ENCODE measurements around the gene KCNAB2.

Gene KCNAB2

DNA sequence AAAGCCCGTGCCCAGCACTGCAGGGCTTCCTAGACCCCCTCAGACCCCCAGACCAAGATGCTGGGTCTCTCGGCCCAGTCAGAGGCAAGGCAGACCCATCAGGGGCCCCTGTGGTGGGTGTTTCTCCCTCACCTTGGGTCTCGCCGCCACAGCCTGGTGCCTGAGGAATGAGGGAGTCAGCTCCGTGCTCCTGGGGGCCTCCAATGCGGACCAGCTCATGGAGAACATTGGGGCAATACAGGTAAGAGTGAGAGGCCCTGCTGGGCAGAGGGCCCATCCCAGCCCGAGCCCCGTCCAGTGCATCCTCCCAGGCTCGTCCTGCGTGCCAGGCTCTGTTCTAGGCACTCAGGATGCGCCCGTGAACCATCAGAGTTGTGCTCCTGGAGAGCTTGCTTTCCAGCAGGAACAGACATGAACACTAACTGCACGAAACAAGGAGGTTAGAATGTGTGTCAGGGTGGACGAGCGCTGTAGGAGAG is 51.5 kb downstream of the KCNAB2 start:
- TF ChIP-seq, protein P1, sequence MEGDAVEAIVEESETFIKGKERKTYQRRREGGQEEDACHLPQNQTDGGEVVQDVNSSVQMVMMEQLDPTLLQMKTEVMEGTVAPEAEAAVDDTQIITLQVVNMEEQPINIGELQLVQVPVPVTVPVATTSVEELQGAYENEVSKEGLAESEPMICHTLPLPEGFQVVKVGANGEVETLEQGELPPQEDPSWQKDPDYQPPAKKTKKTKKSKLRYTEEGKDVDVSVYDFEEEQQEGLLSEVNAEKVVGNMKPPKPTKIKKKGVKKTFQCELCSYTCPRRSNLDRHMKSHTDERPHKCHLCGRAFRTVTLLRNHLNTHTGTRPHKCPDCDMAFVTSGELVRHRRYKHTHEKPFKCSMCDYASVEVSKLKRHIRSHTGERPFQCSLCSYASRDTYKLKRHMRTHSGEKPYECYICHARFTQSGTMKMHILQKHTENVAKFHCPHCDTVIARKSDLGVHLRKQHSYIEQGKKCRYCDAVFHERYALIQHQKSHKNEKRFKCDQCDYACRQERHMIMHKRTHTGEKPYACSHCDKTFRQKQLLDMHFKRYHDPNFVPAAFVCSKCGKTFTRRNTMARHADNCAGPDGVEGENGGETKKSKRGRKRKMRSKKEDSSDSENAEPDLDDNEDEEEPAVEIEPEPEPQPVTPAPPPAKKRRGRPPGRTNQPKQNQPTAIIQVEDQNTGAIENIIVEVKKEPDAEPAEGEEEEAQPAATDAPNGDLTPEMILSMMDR (IDR thresholded peaks at IDR 0.05; ENCODE audit: extremely low read depth, insufficient read depth, missing control alignments), result no peak
- in situ Hi-C loops (cut with MboI; ENCODE audit: low pct_unique_long_range_greater_than_20kb, low sequenced_read_pairs, unreplicated experiment), result no loop called here

DNA sequence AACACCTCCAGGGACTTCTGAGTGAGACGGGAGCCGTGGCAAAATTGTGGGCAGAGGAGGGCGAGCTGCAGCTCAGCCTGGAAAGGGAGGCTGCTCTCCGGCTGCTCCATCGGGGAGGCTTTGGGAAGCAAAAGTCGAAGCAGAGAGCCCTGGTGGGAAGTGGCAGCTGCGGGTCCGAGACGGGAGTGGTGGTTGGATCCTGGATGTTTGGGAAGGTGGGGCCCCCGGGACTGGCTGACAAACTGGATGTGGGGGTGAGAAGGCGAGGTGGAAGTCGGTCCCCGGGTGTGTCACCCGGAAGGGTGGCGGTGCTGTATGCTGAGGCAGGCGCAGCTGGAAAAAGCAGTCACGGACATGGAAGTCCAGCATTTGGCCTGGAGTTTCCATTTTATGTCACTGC is 52.1 kb downstream of the KCNAB2 start:
- TF ChIP-seq, protein P1 (IDR thresholded peaks at IDR 0.05; ENCODE audit: extremely low read depth, insufficient read depth, missing control alignments), result no peak
- in situ Hi-C loops (cut with MboI; ENCODE audit: low pct_unique_long_range_greater_than_20kb, low sequenced_read_pairs, unreplicated experiment), result no loop called here
- no peak for DNase-seq (ENCODE audit: low spot score)

More for the DNA sequence above, 51.5 kb downstream of the KCNAB2 start:
- no peak for DNase-seq (ENCODE audit: low spot score)

- DNase-seq (ENCODE audit: low spot score), result no peak
- in situ Hi-C loops (cut with MboI; ENCODE audit: low pct_unique_long_range_greater_than_20kb, low sequenced_read_pairs, unreplicated experiment), result no loop called here
- TF ChIP-seq, protein P1 (IDR thresholded peaks at IDR 0.05; ENCODE audit: extremely low read depth, insufficient read depth, missing control alignments), result no peak
Observed at GRCh38 chr1:6098303-6099215, 52.9 kb downstream of the KCNAB2 start.

DNA sequence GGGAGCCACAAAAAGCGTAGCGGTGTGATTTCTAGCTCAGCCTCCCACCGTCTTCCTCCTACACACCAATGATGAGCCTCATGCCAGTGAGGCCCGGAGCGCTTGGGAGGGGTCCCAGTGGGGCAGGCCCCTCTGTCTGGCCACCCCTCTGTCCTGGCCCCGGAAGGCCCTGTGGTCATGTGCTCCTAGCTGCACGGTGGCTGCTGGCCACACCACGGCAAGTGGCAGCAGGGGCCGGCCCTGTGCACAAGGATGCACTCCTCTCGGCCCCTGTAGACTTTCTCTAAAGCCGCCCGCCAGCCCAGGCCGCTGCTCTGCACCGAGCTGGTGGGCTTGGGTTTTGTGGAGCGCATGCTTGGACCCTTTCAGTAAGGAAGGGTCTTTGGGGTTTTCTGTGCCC is 53.6 kb downstream of the KCNAB2 start:
- no peak for DNase-seq (ENCODE audit: low spot score)
- TF ChIP-seq, protein P1 (IDR thresholded peaks at IDR 0.05; ENCODE audit: extremely low read depth, insufficient read depth, missing control alignments), result no peak
- in situ Hi-C loops (cut with MboI; ENCODE audit: low pct_unique_long_range_greater_than_20kb, low sequenced_read_pairs, unreplicated experiment), result no loop called here

GRCh38 chr1:6099787-6100765 is 54.4 kb downstream of the KCNAB2 start:
- in situ Hi-C loops (cut with MboI; ENCODE audit: low pct_unique_long_range_greater_than_20kb, low sequenced_read_pairs, unreplicated experiment), result no loop called here
- no peak for DNase-seq (ENCODE audit: low spot score)
- TF ChIP-seq, protein P1 (IDR thresholded peaks at IDR 0.05; ENCODE audit: extremely low read depth, insufficient read depth, missing control alignments), result peak; percentile 10
